IPS-18c (cell line): Measurements from ENCODE around the gene ILDR2.
"Not testable (repeated sequence)": the region's sequence is repeated elsewhere in the genome, so short reads cannot be mapped to it uniquely, and the experiment has no call there.

Experiments used
- H3K4me3 ChIP-seq: 2 replicates; pipeline ENCODE4 v1.7.0; 2013; ENCODE audit warnings: low read depth, mild to moderate bottlenecking, low read length, moderate library complexity; ENCODE audit not compliant: insufficient read depth
- H3K9me3 ChIP-seq: one replicate; pipeline ENCODE4 v1.6.1; 2013; ENCODE audit warnings: mild to moderate bottlenecking, low read length, moderate library complexity; ENCODE audit not compliant: control insufficient read depth, insufficient read depth

Gene ILDR2

DNA sequence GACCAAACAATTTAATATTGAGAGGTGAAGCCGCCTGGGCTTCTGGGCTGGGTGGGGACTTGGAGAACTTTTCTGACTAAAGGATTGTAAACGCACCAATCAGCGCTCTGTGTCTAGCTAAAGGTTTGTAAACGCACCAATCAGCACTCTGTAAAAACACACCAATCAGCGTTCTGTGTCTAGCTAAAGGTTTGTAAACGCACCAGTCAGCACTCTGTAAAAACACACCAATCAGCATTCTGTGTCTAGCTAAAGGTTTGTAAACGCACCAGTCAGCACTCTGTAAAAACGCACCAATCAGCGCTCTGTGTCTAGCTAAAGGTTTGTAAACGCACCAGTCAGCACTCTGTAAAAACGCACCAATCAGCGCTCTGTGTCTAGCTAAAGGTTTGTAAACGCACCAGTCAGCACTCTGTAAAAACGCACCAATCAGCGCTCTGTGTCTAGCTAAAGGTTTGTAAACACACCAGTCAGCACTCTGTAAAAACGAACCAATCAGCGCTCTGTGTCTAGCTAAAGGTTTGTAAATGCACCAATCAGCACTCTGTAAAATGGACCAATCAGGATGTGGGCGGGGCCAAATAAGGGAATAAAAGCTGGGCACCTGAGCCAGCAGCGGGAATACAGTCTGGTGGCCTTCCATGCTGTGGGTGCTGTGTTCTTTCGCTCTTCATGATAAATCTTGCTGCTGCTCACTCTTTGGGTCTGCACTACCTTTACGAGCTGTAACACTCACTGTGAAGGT, 97.0 kb downstream of the ILDR2 start:
- not testable (repeated sequence) for H3K4me3 ChIP-seq, H3K9me3 ChIP-seq

DNA sequence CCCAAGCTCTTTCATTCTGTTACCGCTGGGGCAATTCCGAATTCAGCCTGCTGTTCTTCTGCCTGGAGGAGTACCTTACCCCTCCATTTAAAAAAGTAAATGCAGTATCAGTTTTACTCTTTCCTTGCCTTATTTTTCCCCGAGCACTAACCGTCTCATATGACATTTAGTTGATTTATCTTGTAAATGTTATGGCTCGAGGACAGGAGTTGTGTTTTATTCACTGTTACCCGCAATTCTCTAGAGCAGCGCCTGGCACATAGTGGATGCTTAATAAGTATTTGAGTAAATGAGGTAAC, 98.9 kb downstream of the ILDR2 start:
- Histone ChIP-seq H3K9me3 (no peaks in the 10 kb centered on the region), H3K4me3 (peak overlapping the region; percentile 49)

DNA sequence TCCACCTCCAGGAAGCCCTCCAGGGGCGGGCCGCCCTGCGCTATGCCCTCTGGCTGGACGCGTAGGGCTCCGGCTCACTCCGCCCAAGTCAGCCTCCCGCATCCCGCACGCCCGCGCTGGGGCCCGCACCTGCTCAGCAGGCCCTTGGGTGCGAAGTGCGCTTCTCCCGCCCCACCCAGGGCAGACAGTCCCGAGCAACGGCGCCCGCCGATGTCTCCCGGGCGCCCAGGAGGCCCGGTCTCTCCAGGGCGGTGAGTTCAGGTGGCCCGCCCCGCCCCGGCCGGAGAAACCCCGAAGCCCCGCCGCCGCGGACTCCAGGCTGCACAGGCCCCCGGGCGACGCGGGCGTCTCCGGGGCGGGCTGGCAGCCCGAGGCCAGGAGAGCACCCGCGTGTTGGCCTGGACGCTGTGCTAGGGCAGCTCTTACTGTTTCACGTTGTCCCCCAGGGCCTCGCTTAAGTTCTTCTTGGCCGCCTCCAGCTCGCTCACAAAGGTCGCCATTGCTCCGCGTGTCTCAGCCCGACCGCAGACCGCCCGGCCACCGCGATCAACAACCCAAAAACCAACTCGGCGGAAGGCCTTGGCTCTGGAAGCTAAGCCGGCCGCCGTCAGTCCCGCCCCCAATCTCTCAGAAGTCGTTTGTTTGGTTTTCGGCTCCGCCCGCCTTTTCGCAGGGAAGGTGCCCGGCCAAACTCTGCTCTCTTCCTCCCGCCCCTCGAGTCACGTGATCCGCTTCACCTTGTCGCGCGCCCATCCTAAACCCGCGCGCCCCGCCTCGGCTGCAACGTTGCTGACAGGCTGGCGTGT, 99.4 kb downstream of the ILDR2 start, which contains the start of gene TADA1:
TSS of gene TADA1 (minus strand) at position 531 of the 806 bp plus-strand sequence. CDS start at position 500, 31 bp downstream.
- peak within 1 kb of the TSS; percentile 93 for H3K4me3 ChIP-seq

DNA sequence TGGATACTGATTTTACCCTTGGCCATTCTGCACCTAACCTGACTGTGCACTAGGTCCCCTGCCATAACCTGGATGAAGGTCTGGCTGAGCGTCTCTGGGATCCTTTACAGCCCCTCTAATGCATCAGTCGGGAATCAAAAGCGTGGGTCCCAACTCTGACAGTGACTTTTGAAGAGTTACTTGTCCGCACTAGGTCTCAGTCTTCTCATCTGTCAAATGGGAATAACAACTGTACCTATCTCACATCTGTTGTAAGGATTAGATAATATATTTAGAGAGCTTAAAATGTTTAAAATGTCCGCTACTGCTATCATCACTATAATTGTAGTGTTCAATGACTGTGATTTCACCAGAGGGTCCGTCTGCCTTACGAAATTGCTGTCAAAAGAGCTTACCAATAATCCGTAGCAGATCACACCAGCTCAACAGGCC, 100.0 kb downstream of the ILDR2 start:
- Histone ChIP-seq H3K4me3 (peak overlapping the region; percentile 93), H3K9me3 (no peaks in the 10 kb centered on the region)

More for the DNA sequence above, 99.4 kb downstream of the ILDR2 start, which contains the start of gene TADA1:
- no peaks in the 10 kb centered on the region for H3K9me3 ChIP-seq

DNA sequence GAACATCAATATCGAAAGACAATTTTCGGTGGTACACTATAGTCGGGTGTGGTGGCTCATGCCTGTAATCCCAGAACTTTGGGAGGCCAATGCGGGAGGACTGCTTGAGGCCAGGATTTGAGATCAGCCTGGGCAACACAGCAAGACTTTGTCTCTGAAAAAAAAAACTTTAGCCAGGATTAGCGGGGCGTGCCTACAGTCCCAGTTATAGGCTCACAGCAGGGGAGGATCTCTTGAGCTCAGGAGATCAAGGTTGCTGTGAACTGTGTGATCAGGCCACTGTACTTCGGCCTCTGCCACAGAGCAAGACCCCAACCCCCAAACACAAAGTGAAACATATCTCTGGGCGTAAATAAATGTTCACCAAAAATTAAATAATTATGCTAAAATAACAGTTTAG, 100.9 kb downstream of the ILDR2 start:
- H3K9me3 ChIP-seq: no peaks in the 10 kb centered on the region
- H3K4me3 ChIP-seq: no peak overlapping the region

DNA sequence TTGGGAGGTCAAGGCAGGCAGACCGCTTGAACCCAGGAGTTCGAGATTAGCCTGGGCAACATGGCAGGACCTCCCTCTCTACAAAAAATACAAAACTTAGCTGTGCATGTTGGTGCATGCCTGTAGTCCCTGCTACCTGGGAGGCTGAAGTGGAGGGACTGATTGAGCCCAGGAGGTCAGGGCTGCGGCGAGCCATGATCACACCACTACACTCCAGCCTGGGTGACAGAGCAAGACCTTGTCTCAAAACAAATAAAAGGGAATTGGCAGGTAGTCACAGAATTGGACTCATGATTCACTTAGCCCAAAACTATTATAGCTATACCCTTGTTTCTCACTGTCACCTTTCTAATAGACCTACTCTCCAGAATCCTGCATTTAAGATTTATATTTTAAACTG, 104.8 kb downstream of the ILDR2 start:
- no peak overlapping the region for H3K4me3 ChIP-seq
- no peaks in the 10 kb centered on the region for H3K9me3 ChIP-seq

DNA sequence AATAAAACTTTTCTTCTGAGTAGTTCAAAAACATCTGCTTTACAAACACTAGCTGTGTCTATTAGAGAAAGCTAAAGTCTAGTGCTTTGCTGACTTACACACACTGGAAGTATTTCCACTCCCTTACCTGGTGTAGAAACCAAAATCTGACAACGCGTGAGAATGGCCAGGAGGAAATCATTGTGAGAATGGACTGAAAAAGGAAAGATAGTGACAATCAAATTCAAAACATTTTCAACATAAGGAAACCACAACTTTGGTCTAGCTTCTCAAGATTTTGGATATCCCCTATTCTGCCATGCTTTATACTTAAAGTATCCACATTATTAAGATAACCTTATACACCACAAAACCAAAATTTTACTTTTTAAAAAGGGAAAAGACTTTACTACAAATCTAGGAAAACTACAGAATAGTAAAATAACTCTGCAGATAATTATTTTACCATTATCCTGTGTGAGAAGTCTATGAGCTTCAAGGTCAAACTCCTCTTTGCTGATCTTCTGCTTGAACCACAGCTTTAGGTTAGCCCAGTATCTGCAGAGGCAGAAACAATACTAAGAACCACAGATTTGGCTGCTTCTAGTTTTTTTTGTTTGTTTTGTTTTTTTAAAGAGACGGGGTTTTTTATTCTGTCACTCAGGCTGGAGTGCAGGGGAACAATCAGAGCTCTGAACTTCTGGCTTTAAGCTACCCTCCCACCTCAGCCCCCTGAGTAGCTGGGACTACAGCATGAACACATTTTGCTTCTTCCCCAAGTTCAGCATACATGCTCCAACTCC, 105.8 kb downstream of the ILDR2 start:
- no peak overlapping the region for H3K4me3 ChIP-seq

DNA sequence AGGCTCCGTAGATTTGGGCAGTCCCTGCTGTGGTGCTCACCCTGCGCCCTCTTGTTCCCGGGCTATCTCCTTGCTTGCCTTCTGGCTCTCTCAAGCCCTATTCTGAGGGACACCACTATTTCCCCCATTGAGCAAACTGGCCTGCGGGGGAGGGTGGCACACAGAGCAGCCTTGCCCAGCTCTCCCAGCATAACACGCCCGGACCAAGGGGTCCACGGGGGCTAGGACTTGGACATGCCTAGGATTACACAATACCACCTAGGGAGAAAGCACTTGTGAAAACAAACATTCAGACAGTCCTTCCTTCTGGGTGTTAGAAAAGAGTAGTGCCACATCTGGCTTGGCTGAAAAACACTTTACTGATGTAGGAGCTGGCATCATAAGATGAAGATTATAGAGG, 106.7 kb downstream of the ILDR2 start:
- no peaks in the 10 kb centered on the region for H3K9me3 ChIP-seq
- H3K4me3 ChIP-seq: no peak overlapping the region

More for the DNA sequence above, 105.8 kb downstream of the ILDR2 start:
- no peaks in the 10 kb centered on the region for H3K9me3 ChIP-seq

DNA sequence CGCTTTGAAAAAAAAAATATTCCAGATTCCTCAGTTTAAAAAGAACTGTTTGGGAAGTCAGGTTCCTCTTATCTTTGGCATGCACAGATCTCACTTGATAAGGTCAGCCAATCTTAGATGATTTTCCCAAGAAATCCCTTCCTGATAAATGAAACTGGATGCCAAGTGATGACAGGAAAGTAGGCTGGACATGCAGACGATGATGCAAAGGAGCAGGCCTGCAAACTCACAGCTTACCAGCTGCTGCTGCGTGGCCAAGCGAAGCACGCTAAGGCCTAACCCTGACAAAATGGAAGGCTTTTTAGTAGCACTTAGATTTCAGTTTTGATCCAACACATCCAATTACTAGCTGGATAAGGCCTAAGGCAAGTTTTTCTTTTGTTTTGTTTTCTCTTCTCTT, 109.4 kb downstream of the ILDR2 start:
- H3K9me3 ChIP-seq: no peaks in the 10 kb centered on the region

DNA sequence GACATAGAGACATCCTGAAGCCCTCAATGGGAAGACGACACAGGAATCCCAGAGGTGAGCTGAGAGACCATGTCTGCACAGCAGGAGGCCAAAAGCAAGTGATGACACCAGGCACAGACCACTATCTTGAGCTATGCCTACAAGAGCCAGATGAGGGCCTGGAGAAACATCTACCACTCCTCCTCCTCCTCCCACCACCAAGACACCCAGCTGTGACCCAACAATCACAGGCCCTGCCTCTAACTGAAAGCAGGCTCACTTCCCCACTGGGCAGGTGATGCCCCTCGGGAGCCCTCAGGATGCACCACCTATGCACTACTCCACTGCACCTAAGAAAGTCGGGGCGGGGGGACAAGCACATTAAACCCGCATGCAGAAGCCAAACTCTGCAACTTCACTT, 115.7 kb downstream of the ILDR2 start:
- no peaks in the 10 kb centered on the region for H3K9me3 ChIP-seq

More for the DNA sequence above, 109.4 kb downstream of the ILDR2 start:
- H3K4me3 ChIP-seq: no peak overlapping the region

DNA sequence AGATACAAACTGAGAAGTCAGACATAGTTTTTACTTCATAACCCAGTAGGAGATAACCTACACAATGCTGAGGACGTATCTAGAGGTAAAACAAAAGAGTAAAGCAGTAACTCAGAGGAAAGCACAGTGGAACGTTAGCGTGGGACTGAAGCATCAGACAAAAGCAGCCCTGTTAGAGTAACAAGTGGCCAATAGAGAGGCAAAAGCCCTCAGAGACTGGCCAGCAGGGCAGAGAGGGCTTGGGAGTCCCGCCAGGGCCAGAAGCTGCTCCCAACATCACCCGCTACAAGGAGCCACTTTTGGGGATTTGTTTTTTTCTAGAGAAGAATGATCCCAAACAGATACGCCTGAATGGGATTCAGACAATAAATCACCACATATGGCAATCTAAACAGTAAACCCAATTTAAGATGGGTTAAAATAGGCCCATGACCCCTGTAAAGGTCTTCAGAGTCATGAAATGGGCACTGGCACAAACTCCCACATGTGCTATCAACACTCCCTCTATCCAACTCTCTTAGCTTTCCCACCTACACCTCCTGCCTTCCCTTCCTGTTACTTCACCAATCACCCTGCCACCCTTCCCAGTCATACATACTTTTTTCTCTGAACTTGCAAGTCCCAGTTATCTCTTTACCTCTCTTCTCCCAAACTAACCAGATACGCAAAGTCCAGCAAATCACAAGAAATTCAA, 116.5 kb downstream of the ILDR2 start:
- H3K4me3 ChIP-seq: no peak overlapping the region
- no peaks in the 10 kb centered on the region for H3K9me3 ChIP-seq

More for the DNA sequence above, 115.7 kb downstream of the ILDR2 start:
- no peak overlapping the region for H3K4me3 ChIP-seq
